Measurements from ENCODE around the gene AVPI1. TPM values are rescaled to one million over a fixed set of nuclear protein-coding genes. Genes with fewer than 3 reads are reported as not detected.
A peak's percentile ranks its signal among the peaks of the same experiment; 100 is the strongest.

The AVPI1 gene
- total and polyA plus RNA-seq, 2 of the 13 experiments (the other 11 are each of a cell fraction or from before 2014, with no cell fraction given): 39.8 to 61.2 TPM

DNA sequence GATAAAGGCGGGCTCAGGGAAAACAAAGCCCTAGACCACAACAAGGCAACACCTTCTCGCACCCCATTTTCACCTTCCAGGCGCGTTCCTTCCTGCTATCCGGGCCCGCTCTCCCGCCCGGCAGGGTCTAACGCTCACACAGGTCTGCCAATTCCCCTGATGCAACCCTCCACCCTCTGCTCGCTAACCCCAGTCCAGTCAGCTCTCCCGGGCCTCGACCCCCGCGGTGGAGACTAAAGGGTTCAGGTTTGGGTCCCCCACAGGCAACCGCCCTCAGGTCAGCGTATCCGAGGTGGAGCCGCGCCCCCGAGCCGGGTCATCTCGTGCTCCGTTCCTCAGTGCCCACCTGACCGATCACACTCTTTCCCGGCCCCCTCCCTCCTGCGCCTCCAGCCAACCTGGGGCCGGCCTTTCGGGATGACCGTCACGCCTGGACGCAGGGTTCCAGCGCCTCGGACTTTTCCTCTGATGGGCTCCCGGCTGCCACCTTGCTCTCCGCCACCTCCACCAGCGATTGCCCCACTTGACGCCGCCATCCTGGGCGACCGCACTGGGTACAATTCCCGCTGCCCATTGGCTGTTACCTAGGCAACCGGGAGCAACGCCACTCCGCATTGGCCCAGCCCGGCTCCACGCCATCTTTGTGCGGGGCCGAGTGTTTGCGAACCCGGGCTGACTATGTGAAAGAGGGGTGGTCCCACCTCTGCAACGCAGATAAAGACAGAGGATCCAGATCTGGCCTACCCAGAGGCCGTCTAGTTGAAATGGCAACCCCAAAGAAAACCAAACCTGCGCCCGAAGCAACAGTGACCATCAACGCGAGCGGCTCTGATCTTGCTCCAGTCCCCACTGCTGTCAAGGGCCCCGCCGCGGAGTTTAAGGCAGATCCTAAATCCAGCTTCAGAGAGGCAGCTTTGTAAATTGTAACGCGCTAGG lies 53.8 kb downstream of the AVPI1 start, which contains the start of gene MORN4 (continued):
- peak; percentile 31; the same call in 1 of the 2 replicates for TF ChIP-seq ATF7-NPFF (CRISPR knock-in tag; IDR thresholded peaks at IDR 0.05; ENCODE audit: low read depth)
- TF ChIP-seq ZNF564 (CRISPR knock-in tag; IDR thresholded peaks at IDR 0.05): no peak
- TF ChIP-seq ZNF33B (CRISPR knock-in tag; IDR thresholded peaks at IDR 0.05): peak; percentile 16; the same call in 1 of the 2 replicates
- TF ChIP-seq AGO2 (optimal IDR thresholded peaks at IDR 0.05; ENCODE audit: low read depth, low read length): peak; percentile 49
- TF ChIP-seq ZNF790 (CRISPR knock-in tag; IDR thresholded peaks at IDR 0.05; ENCODE audit: borderline replicate concordance): no peak
- 0 out of 2 replicates have a peak, but pooled peaks have one; percentile 38 for TF ChIP-seq POLR2AphosphoS5 (IDR thresholded peaks at IDR 0.05; ENCODE audit: low read depth, low read length)
- TF ChIP-seq RNF2 (conservative IDR thresholded peaks at IDR 0.05; ENCODE audit: low read depth): no peak
- TF ChIP-seq, protein P1, sequence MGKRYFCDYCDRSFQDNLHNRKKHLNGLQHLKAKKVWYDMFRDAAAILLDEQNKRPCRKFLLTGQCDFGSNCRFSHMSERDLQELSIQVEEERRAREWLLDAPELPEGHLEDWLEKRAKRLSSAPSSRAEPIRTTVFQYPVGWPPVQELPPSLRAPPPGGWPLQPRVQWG (CRISPR knock-in tag; IDR thresholded peaks at IDR 0.05; ENCODE audit: borderline replicate concordance, low read depth): no peak
- TF ChIP-seq, protein P2, sequence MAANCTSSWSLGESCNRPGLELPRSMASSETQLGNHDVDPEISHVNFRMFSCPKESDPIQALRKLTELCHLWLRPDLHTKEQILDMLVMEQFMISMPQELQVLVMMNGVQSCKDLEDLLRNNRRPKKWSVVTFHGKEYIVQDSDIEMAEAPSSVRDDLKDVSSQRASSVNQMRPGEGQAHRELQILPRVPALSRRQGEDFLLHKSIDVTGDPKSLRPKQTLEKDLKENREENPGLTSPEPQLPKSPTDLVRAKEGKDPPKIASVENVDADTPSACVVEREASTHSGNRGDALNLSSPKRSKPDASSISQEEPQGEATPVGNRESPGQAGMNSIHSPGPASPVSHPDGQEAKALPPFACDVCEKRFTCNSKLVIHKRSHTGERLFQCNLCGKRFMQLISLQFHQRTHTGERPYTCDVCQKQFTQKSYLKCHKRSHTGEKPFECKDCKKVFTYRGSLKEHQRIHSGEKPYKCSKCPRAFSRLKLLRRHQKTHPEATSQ (CRISPR knock-in tag; IDR thresholded peaks at IDR 0.05; ENCODE audit: borderline replicate concordance): no peak
- TF ChIP-seq GZF1 (CRISPR knock-in tag; IDR thresholded peaks at IDR 0.05): no peak
- TF ChIP-seq FLYWCH1 (CRISPR knock-in tag; IDR thresholded peaks at IDR 0.05): no peak
- no peak; the same call in 1 of the 2 replicates for TF ChIP-seq ZFP41 (CRISPR knock-in tag; IDR thresholded peaks at IDR 0.05; ENCODE audit: borderline replicate concordance)
- TF ChIP-seq JDP2 (CRISPR knock-in tag; IDR thresholded peaks at IDR 0.05; ENCODE audit: borderline replicate concordance): no peak
- TF ChIP-seq, protein P3, sequence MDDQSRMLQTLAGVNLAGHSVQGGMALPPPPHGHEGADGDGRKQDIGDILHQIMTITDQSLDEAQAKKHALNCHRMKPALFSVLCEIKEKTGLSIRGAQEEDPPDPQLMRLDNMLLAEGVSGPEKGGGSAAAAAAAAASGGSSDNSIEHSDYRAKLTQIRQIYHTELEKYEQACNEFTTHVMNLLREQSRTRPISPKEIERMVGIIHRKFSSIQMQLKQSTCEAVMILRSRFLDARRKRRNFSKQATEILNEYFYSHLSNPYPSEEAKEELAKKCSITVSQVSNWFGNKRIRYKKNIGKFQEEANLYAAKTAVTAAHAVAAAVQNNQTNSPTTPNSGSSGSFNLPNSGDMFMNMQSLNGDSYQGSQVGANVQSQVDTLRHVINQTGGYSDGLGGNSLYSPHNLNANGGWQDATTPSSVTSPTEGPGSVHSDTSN (CRISPR knock-in tag; IDR thresholded peaks at IDR 0.05; ENCODE audit: borderline replicate concordance): no peak
- no peak for TF ChIP-seq ZNF12 (CRISPR knock-in tag; IDR thresholded peaks at IDR 0.05)
- TF ChIP-seq CENPT (CRISPR knock-in tag; IDR thresholded peaks at IDR 0.05; ENCODE audit: low read depth): no peak
- no peak; the same call in 1 of the 2 replicates for TF ChIP-seq ZNF230 (CRISPR knock-in tag; IDR thresholded peaks at IDR 0.05)
- no peak for TF ChIP-seq KDM6A (CRISPR knock-in tag; IDR thresholded peaks at IDR 0.05; ENCODE audit: low read depth)
- no peak for TF ChIP-seq ZSCAN12 (CRISPR knock-in tag; IDR thresholded peaks at IDR 0.05)
- peak; percentile 46; the same call in 1 of the 2 replicates for TF ChIP-seq ZNF839 (CRISPR knock-in tag; IDR thresholded peaks at IDR 0.05; ENCODE audit: borderline replicate concordance)
- TF ChIP-seq NKX3-1 (CRISPR knock-in tag; IDR thresholded peaks at IDR 0.05): 0 out of 2 replicates have a peak, but pooled peaks have one; percentile 21
- no peak for TF ChIP-seq GFI1 (CRISPR knock-in tag; IDR thresholded peaks at IDR 0.05; ENCODE audit: borderline replicate concordance)
- TF ChIP-seq SETDB1 (CRISPR knock-in tag; IDR thresholded peaks at IDR 0.05; ENCODE audit: borderline replicate concordance): 0 out of 2 replicates have a peak, but pooled peaks have one; percentile 43
- no peak for TF ChIP-seq ARHGAP35 (CRISPR knock-in tag; IDR thresholded peaks at IDR 0.05; ENCODE audit: borderline replicate concordance)
- no peak for TF ChIP-seq RFXANK (CRISPR knock-in tag; IDR thresholded peaks at IDR 0.05)
- TF ChIP-seq THAP11 (CRISPR knock-in tag; IDR thresholded peaks at IDR 0.05): peak; percentile 87
- no peak; the same call in 1 of the 2 replicates for TF ChIP-seq ESRRA (CRISPR knock-in tag; IDR thresholded peaks at IDR 0.05; ENCODE audit: low read depth)
- TF ChIP-seq TBX3 (IDR thresholded peaks at IDR 0.05; ENCODE audit: borderline replicate concordance): peak; percentile 52; the same call in 1 of the 2 replicates

Data from HepG2 (cell line).